ENCODE measurements around the gene PGM5. TPM values are rescaled to one million over a fixed set of nuclear protein-coding genes. Genes with fewer than 3 reads are reported as not detected.
"Not testable (repeated sequence)": the region's sequence is repeated elsewhere in the genome, so short reads cannot be mapped to it uniquely, and the experiment has no call there.

The PGM5 gene
- total and polyA plus RNA-seq, 2 of the 4 experiments (the other 2 are of a cell fraction) = 8.3 to 14.7 TPM

- H3K14ac ChIP-seq (replicated peaks; ENCODE audit: low read depth, low read length); H2AFZ ChIP-seq (replicated peaks; ENCODE audit: low read length, poor library complexity); H4K5ac ChIP-seq (ENCODE audit: low read depth, low read length); H2AK9ac ChIP-seq (replicated peaks; ENCODE audit: low read depth, low read length, poor library complexity); H2BK15ac ChIP-seq (ENCODE audit: low read depth, low read length); H3K4me3 ChIP-seq (ENCODE audit: insufficient read depth, low read depth, low read length); H3K9me3 ChIP-seq (ENCODE audit: control insufficient read depth, insufficient read depth, low read length); H3K36me3 ChIP-seq (ENCODE audit: control insufficient read depth, insufficient read depth, low read length); BruUV-seq (replicated peaks); in situ Hi-C loops (cut with MboI; ENCODE audit: low sequenced_read_pairs); DNase-seq; H3K4me1 ChIP-seq (ENCODE audit: control insufficient read depth, insufficient read depth, low read length); H3K4me2 ChIP-seq (ENCODE audit: low read depth, low read length); CTCF ChIA-PET; dilution Hi-C loops (cut with HindIII; ENCODE audit: low sequenced_read_pairs, unreplicated experiment); intact Hi-C loops (cut with micrococcal nuclease); H4K20me1 ChIP-seq (ENCODE audit: insufficient read depth, low read length); H2BK20ac ChIP-seq (ENCODE audit: low read depth, low read length); H3K23ac ChIP-seq (ENCODE audit: low read depth, low read length); POLR2A ChIA-PET (ENCODE audit: unreplicated experiment); H3K56ac ChIP-seq (ENCODE audit: extremely low read depth, insufficient read depth, low read length); H3K27ac ChIP-seq (ENCODE audit: insufficient read depth, low read length); H3K9me1 ChIP-seq (ENCODE audit: insufficient read depth, low read length); ATAC-seq (ENCODE audit: low read depth); H2BK120ac ChIP-seq (ENCODE audit: low read depth, low read length); H3K27me3 ChIP-seq (ENCODE audit: control insufficient read depth, insufficient read depth, low read length); H3K18ac ChIP-seq (ENCODE audit: low read depth, low read length); H3K4ac ChIP-seq (ENCODE audit: low read depth, low read length); H4K8ac ChIP-seq (ENCODE audit: low read depth in 2 of 2, low read length in 2 of 2); H2BK5ac ChIP-seq (ENCODE audit: low read depth, low read length, poor library complexity, severe bottlenecking); H2AK5ac ChIP-seq (ENCODE audit: low read depth, low read length); H3K79me1 ChIP-seq (ENCODE audit: low read depth in 1 of 2, low read length in 2 of 2); H3K9ac ChIP-seq (ENCODE audit: low read depth, low read length); H4K91ac ChIP-seq (ENCODE audit: insufficient read depth, low read depth, low read length): not testable (repeated sequence)
- WGBS, 2 experiments (ENCODE audit: extremely low coverage in 2 of 2, insufficient read length in 1 of 2) = no CpG with 5 or more reads among the region's 3 CpGs
Observed at GRCh38 chr9:68335935-68336334, 20.5 kb upstream of the PGM5 start.

- H3K14ac ChIP-seq (replicated peaks; ENCODE audit: low read depth, low read length); H4K5ac ChIP-seq (ENCODE audit: low read depth, low read length); POLR2A ChIA-PET (ENCODE audit: unreplicated experiment); H3K36me3 ChIP-seq (ENCODE audit: control insufficient read depth, insufficient read depth, low read length); H3K18ac ChIP-seq (ENCODE audit: low read depth, low read length); H4K8ac ChIP-seq (ENCODE audit: low read depth in 2 of 2, low read length in 2 of 2); H2BK5ac ChIP-seq (ENCODE audit: low read depth, low read length, poor library complexity, severe bottlenecking); BruUV-seq (replicated peaks); DNase-seq; H3K9me3 ChIP-seq (ENCODE audit: control insufficient read depth, insufficient read depth, low read length); intact Hi-C loops (cut with micrococcal nuclease); H3K9ac ChIP-seq (ENCODE audit: low read depth, low read length); H3K23ac ChIP-seq (ENCODE audit: low read depth, low read length); H3K56ac ChIP-seq (ENCODE audit: extremely low read depth, insufficient read depth, low read length); H2BK15ac ChIP-seq (ENCODE audit: low read depth, low read length); H3K27me3 ChIP-seq (ENCODE audit: control insufficient read depth, insufficient read depth, low read length); H3K4ac ChIP-seq (ENCODE audit: low read depth, low read length); H4K20me1 ChIP-seq (ENCODE audit: insufficient read depth, low read length); H4K91ac ChIP-seq (ENCODE audit: insufficient read depth, low read depth, low read length); H3K4me1 ChIP-seq (ENCODE audit: control insufficient read depth, insufficient read depth, low read length); H2BK120ac ChIP-seq (ENCODE audit: low read depth, low read length); H2AFZ ChIP-seq (replicated peaks; ENCODE audit: low read length, poor library complexity); dilution Hi-C loops (cut with HindIII; ENCODE audit: low sequenced_read_pairs, unreplicated experiment); H2BK20ac ChIP-seq (ENCODE audit: low read depth, low read length); in situ Hi-C loops (cut with MboI; ENCODE audit: low sequenced_read_pairs); H3K27ac ChIP-seq (ENCODE audit: insufficient read depth, low read length); H3K79me1 ChIP-seq (ENCODE audit: low read depth in 1 of 2, low read length in 2 of 2); H3K4me2 ChIP-seq (ENCODE audit: low read depth, low read length); H3K9me1 ChIP-seq (ENCODE audit: insufficient read depth, low read length); H2AK9ac ChIP-seq (replicated peaks; ENCODE audit: low read depth, low read length, poor library complexity); H2AK5ac ChIP-seq (ENCODE audit: low read depth, low read length); CTCF ChIA-PET; H3K4me3 ChIP-seq (ENCODE audit: insufficient read depth, low read depth, low read length): not testable (repeated sequence)
- peak; percentile 70 for ATAC-seq (ENCODE audit: low read depth)
- WGBS, 2 experiments (ENCODE audit: extremely low coverage in 2 of 2, insufficient read length in 1 of 2) = no CpG with 5 or more reads among the region's 10 CpGs
Observed at GRCh38 chr9:68336639-68337339, 19.6 kb upstream of the PGM5 start.
